Suppressor macrophage treated with lipopolysaccharide for 1 hour (primary cell): ENCODE results near the gene TRIM63.
"Not testable (repeated sequence)": the region's sequence is repeated elsewhere in the genome, so short reads cannot be mapped to it uniquely, and the experiment has no call there.

Experiments
- DNase-seq, 3 donors: peaks; one replicate each; pipeline ENCODE4 v3.0.0-alpha.2; 2020 to 2022

Gene TRIM63

DNA sequence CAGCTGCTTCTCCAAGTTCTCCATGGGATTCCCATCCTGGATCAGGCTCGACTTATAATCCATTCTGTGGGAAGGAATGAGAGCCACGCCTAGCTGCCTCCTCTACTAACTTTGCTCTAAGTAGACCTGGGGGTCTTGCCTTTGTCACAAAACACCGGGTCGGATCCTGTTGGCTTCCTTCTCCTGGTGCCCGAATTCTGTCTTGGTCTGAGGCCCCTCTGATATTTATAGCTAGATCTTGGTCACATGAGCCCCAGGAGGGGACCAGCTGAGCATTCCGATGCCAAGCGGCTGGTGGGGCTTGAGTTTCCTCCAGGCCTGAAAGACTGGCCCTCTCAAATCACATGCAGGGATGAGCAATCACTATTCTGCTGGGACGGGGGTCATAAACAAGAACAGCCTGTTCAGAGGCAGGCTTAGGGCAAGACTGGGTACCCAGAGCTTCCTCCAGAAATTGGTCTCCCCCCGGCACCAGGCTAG, at the start of gene TRIM63:
TSS of gene TRIM63 (minus strand) at position 199 of the 480 bp plus-strand sequence. CDS start at position 63, 136 bp downstream.
- no peak for DNase-seq

DNA sequence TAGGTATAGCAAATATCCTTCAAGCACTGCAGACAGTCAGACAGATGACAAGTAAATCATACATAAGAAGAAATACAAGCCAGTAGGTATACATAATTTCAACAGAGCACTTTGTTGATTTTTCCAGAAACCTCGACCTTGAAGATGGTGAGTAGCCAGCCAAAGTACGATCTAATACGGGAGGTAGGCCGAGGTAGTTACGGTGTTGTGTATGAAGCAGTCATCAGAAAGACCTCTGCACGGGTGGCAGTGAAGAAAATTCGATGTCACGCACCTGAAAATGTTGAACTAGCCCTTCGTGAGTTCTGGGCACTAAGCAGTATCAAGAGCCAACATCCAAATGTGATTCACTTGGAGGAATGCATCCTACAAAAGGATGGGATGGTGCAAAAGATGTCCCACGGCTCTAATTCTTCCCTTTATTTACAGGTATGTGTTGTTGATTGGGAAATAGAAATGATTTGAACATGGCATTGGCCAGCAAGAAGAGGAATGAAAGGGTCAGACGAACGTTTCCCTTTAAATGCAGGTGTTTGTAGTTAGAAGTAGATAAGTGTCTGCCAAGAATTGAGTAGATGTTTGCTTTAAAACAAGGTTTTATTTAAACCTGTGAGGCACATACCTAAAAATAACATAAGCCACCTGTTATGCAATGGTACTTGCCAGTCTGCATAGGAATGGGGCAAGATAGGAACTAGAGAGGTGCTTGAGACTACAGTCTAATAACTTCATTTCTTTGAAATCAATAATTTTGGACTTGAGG, 46.9 kb upstream of the TRIM63 start:
- no peak for DNase-seq

DNA sequence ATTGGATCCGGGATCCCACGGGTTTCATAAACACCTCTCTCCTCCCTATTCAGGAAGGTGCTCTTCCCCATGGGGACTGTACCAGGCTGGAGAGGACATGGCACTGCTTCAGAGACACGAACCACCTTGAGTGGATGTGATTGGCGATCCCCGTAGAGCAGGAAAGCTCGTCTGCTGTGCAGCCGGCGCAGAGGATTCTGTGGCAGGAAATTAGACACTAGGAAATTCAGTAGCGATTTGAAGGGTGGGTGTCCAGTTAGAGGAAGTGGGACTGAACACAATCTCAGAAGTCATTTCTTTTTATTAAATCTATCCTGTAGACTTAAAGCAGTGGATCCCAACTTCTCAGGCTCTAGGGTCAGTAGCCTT, 45.0 kb upstream of the TRIM63 start:
- peak; percentile 35 to 55 (median 41) for DNase-seq

DNA sequence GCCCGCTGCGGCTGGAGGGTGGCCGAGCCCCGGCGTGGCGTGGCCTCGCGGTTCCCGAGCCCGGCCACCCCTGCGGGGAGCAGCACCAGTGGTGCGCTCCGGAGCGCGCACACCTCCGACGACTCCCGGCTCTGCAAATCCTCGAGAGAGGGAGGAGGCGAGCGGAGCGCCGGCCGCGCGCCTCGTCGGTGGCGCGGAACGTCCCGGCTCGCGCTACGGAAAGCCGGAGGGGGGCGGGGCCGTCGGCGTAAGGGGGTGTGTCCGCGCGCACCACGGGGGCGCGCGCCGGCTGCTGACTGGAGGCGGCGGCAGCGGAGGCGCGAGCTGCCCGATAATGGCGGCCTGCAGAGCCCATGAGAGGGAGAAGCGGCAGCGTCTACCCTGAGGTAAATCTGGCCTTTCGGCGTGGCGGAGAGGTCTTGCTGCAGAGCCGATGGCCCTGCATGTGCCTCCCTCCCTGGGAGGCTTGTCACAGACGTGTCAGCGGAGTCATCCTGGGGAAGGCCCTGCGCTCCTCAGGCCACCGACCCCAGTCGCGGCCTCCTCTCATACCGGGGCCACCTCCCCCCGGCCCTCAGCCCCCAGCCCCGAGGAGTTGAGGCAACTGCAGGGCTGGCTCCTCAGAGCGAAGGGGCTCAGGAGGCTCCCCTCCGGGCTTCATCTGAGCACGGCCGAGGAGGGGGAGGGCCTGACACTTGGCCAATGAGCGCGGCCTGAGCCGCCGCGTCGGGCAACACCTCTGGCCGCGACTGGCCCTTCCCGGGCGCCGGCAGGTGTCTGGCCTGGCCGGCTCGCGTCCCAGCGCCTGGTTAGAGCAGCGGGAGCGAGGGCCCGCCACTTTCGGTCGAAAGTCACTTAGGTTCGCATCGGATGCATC, 44.3 kb upstream of the TRIM63 start, which contains the start of gene PDIK1L:
TSS of gene PDIK1L (plus strand) at position 295 of the 877 bp plus-strand sequence. CDS start 2,485 bp downstream, outside the sequence.
- peak; percentile 96 to 99 (median 98) for DNase-seq

DNA sequence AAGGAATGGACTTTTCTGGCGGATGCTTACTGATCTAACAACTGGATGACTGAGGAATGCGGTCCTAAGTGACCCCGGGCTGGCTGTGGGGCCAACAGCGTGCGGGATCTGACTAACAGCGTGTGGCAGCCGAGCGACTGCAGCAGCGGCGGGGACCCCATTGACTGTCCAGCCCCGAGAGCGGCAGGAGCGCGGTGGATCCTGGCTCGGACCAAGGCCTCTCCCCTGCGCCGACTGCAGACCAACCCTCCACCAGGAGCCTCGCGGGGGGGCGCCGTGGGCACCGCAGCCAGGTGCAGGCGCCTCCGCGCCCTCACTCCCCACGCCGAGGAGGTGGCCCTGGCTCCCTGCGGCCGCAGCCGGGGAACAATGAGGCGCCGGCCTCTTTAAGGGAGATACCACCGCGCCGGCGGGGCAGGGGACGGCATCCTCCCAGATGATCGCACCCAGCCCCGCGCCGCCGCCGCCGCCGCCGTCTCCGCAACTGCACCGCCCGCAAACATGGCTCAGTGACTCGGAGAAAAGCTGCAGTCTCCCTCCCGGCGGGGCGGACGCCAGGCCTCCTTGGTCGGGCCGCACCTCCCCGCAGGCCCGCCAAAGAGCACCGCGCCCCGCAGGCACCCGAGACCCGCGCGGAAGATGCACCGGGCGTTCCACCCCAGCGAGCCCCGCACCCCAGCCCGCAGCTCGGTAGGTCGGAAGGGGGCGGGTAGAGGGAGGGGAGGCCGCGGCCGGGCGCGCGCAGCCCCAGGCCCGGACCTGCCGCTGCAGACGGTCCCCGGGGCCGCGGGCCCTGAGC, 43.5 kb upstream of the TRIM63 start:
- DNase-seq, result peak; percentile 66 to 90 (median 78)

DNA sequence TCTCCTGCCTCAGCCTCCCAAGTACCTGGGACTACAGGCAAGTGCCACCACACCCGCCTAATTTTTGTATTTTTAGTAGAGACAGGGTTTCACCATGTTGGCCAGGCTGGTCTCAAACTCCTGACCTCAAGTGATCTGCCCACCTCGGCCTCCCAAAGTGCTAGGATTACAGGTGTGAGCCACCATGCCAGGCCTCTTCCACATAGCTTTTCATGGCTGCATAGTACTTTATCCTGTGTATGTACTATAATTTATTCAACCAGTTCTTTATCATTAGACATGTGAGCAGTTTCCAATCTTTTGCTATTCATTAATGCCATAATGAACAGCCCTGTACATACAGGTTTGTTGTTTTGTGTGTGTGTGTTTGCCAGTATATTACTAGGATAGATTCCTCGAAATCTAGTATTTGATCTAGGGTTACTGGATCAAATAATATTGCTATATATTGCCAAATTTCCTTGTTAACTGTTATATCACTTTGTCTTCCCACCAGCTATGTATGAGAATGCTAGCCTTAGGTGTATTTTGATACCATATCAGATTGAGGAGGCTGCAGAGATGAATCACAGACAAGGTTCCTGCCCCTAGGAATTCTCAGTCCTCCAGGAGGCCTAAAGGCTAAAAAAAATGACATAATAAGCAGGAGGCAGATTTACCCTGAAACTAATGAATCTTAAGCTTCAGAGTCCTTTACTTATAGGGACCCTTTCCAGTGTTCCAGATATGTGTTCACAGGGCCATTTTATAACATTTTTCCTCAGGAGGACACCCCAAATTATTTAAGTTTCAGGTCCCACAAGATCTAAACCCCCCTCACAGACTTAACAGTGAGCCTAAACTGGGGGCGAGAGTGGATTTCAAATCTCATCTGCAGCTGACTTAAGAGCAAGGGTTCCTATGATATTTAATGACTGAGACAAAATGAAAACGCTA, 42.1 kb upstream of the TRIM63 start:
- no peak for DNase-seq

DNA sequence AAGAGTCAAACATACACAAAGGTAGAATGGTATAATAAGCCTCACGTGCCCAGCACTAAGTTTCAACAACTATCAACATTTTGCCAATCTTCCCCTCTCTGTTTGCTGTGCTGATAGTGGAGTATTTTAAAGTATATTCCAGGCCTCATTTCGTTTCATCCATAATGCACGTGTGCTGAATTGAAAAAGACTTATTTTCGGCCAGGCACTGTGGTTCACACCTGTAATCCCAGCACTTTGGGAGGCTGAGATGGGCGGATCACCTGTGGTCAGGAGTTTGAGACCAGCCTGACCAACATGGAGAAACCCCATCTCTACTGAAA, 37.8 kb upstream of the TRIM63 start:
- DNase-seq, result not testable (repeated sequence)

DNA sequence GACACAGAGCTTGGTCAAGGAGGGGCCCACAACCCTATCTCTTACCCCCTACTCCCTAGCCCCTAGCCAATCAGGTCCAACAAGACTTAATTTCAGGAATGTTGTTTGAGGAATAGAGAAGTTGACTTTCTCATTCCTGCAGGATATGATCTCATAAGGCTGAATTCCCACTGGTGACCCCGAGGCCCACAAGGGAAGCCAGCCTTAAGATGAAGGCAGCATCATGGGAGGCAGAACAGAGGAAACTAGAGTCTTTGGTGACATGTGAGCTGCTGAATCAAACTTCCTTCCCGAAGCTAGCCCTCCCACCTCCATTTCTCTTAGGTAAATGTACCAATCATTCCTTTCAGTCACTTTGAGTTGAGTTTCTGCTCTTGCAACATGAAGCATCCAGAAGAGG, 35.1 kb upstream of the TRIM63 start:
- no peak for DNase-seq

DNA sequence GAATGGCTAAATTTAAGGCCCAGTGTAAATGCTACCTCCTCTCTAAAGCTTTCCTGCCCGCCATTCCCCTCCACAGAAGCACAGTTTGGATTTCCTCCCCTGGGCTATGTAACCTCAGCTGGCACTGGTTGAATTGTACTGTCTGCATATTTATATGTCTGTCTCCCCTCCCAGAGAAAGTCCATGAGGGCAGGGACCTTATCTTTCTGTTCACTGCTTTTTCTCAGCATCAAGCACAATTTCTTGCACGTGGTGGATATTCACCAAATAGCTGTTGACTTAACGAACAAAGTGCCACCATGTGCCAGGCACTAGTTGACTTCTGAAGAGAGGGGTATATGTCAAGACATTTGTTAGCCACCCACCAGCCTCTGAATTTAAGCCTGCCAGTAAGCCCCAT, 34.7 kb upstream of the TRIM63 start:
- no peak for DNase-seq

DNA sequence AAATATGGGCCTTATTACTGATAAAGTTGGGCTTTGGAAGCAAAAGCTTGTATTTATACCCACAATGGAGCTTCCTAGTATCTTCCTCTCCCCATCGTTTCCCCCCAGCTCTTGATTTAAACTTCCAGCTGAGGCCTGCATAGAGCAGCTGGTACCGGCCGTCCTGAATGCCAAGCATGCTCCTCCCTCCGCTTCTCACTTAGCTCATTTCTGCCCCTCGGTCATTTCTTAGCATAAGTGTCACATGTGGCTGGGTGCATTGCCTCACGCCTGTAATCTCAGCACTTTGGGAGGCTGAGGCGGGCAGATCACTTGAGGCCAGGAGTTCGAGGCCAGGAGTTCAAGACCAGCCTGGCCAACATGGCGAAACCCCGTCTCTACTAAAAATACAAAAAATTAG, 32.8 kb upstream of the TRIM63 start:
- DNase-seq, result not testable (repeated sequence)

DNA sequence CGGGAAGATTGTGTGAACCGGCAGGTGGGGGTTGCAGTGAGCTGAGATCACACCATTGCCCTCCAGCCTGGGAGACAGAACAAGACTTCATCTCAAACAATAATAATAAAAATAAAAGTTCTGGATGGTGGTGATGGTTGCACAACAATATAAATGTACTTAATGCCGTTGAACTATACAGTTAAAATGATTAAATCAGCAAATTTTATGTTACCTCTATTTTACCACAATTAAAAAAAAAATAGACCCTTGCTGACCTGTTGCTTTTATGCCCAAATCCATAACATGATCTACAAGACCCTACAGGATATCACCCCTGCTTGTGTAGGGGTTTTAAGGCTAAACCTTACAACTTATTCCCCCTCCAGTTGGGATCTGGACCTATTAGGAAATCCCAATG, 32.4 kb upstream of the TRIM63 start:
- no peak for DNase-seq

DNA sequence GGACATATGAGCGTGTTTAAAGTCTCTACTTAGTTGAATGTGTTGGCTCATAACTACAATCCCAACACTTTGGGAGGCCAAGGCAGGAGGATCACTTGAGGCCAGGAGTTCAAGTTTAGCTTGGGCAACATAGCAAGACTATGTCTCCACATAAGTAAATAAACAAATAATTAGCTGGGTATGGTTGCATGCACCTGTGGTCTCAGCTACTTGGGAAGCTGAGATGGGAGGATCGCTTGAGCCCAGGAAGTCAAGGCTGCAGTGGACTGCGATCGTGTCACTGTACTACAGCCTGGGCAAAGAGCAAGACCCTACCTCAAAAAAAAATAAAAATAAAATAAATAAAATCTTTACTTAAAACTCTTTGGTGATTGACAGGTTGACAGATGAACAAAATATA, 31.2 kb upstream of the TRIM63 start:
- DNase-seq, result no peak

DNA sequence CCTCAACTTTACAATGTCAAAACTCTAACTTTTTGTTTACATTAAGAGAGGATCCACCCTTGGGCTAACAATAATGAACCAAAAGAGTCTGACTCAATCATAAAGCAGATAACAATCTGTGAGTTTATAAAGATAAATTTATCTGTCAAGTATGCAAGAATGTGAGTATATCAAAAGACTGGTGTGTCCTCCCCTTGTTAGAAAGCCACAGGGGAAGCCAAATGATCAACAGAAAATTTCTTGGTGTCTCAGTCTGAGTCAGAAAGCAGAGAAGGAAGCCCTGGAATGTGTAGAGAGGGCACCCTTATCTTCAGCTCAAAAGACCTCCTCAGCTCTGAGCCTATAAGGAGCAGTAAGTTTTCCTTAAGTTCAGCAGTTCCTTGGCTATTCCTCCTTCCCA, 30.3 kb upstream of the TRIM63 start:
- DNase-seq, result no peak

DNA sequence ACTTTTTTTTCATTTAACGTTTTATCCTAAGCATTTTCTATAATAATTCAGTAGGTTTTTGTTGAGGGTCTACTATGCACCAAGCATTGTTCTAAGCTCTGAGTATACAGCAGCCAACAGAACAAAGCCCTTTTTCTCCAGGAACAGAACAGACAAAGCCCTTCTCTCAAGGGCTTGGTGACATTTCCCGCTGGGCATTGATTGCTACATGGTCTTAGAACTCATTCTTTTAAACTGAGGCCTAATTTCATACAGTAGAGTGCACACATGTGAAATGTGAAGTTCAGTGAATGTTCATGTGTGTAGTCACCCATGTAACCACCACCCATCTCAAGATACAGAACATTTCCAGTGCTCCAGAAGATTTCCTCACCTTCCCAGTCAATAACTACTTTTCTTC, 29.0 kb upstream of the TRIM63 start:
- DNase-seq, result no peak

DNA sequence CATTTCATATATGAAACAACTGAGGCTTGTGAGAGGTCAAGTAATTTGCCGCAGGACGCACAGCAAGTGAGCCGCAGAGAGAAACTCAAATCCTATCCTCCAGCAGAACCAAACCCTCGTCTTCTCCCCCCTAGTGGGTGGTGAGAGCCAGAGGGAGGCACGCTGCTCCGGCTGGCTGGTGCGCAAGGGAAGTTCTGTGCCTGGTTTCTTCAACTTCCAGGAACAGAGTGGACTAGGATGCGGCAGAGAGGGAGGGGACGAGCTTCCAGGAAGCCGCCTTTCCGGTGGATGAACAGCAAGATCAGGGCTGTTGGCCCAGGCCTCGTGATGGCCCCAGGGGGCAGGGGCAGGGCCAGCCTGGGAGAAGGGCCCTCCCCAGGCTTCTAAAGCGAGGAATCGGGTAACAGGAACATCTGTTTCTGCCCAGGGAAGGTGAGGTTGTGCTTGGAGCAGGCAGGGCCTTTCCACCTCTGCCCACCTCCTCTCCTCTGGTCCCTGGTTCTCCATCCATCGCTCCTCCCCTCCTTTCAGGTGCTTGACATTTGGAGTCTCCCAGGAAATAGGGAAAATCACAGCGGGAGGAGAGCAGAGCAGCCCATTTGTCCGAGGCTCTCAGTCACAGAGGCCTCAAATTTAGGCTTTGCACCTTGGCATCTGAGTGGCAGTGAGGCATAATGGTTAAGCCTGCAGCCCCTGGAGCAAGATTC, 27.4 kb upstream of the TRIM63 start:
- DNase-seq, result no peak

DNA sequence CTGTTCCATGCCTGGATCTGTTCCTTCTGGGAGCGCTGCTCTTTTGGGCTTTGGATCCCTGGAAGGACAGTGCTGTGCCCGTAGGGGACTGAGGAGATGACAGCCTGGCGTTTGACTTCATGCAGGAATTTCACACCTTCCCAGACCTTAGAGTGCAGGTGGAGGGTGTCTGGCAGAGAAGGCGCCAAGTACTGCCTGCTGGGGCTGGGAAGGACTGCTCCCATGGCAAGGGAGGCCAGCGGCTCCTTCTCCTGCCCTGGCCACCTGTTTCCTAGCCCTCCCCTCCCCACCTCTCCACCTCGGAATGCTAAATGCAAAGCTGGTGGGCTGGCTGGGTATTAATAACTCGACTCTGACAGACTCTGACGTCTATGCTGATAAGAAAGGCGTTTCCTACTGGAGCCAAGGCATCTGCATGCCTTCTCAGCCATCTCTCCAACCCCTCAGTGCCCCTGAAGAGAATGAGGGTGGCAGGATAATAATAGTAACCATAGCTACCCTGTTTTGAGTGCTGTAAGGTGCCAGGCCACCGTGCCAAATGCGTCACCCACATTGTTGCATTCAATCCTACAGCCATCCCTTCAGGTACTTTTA, 26.7 kb upstream of the TRIM63 start:
- DNase-seq, result no peak

DNA sequence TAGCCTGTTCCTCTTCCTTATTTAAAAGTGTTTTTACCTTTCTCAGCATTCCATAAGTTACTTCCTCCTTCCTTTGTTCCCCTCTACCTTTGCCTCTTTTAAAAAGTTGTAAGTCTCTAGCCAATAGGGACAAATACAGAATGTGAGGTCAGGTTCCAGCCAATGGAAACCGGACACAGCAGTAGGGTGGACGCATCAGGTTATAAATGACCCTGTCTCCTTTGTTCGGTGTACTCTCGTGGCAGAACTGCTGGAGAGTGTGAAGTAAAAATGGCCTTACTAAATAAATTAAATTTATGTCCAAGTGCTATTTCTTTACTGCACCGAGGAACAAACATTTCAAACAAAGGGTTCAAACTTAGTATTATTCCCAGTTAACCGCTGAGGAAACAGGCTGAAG, 26.1 kb upstream of the TRIM63 start:
- not testable (repeated sequence) for DNase-seq

DNA sequence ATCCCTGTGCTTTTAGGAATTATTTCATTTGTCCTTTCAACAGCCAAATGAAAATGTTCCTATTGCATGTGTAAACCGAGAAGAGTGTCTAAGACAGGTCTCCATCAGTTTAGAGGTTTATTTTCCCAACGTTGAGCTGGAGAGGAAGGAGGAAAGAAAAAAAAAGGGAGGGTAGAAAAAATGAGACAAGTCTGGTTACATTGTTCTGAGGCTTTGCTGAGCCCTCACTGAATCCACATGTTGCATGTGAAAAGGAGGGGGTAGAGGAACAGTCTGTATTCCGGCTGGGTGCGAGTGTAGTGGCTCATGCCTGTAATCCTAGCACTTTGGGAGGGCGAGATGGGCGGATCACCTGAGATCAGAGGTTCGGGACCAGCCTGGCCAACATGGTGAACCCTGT, 25.0 kb upstream of the TRIM63 start:
- DNase-seq, result no peak

DNA sequence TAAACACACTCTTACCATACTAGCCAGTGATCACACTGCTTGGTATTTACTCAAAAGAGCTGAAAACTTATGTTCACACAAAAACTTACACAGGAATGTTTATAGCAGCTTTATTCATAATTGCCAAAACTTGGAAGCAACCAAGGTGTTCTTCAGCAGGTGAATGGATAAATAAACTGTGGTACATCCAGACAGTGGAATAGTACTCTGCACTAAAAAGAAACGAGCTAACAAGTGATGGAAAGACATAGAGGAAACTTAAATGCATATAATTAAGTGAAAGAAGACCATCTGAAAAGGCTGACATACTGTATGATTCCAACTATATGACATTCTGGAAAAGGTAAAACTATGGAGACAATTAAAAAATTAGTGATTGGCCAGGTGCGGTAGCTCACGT, 23.5 kb upstream of the TRIM63 start:
- DNase-seq, result no peak

DNA sequence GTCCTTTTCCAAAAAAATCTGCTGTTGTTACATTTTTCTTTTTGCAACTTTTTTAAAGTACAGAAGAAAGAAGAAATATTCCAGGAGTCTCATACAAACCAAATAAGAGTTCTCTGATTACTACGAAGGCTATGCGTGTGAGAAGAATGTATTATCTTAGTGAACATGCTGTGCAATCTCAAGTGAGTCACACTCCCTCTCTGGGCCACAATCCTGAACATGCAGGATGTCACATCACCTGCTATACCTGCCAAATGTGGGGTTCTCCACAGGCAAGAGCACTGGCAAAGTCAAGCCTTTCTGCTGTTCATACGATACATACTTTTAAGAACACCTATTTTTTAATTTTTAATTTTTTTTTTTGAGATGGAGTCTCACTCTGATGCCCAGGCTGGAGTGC, 21.7 kb upstream of the TRIM63 start:
- DNase-seq, result no peak

DNA sequence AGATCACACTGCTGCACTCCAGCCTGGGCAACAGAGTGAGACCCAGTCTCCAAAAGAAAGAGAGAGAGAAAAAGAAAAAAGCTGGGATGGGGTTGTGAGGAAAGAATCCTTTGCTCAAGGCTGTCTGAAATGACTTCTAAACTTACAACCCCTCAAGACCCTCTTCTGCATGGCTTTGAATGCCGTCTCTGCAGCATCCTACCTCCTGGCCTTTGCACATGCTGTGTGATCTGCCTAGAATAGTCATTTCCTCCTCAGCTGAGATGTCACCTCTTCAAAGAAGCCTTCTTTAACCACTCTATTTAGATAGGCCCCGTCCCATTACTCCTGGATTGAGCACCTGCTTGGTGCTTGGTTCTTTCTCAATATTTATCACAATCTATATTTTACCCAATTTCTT, 17.4 kb upstream of the TRIM63 start:
- DNase-seq, result no peak
